ENCODE results near the gene ABI2.

Gene ABI2

DNA sequence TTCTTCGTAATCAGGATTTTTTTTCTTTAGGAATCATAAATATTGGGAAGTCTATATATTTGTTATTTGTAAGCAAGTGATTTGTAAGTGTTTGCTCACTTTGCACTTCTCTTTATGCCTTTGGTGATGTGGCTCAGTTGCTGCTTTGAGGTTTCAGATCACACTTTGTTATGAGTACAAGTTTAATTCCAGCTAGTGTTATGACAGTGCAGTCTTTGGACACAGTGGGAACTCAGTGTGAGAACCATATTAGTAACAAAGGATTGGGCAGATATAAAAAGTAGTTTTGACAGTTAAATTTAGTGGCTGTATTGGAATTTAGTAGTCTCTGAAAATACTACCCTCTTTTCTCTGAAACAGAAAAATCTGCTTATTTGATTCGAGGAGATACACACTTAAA, 67.7 kb downstream of the ABI2 start:
- no peak overlapping the region for H3K27ac ChIP-seq (ENCODE audit: insufficient read depth in 1 of 2, low read depth in 1 of 2, low read length in 2 of 2, poor library complexity in 1 of 2, severe bottlenecking in 2 of 2)
- ChIA-PET POLR2A (no interaction called here), CTCF (interaction anchor here (1.2 kb wide), 1 partner anchor 13 kb away, joined by 5 read pairs; no protein-coding TSS in a partner anchor)
- no peak overlapping the region for H3K4me3 ChIP-seq (ENCODE audit: control insufficient read depth in 1 of 7, extremely low read depth in 1 of 7, insufficient read depth in 4 of 7, low read depth in 2 of 7, low read length in 6 of 7)
- no peaks in the 10 kb centered on the region for H3K27me3 ChIP-seq (replicated peaks in 2 of 5; ENCODE audit: control insufficient read depth in 4 of 5, insufficient read depth in 5 of 5, low read length in 4 of 5)
- no peak for DNase-seq
- no peaks in the 10 kb centered on the region for H3K4me1 ChIP-seq (ENCODE audit: control extremely low read depth in 1 of 4, control insufficient read depth in 4 of 4, insufficient read depth in 4 of 4, low read length in 3 of 4)
- peaks cover 8 to 22% (median 12%) of the 10 kb centered on the region in 4 experiments for H3K36me3 ChIP-seq (ENCODE audit: control insufficient read depth in 4 of 4, insufficient read depth in 4 of 4, low read length in 3 of 4)
- peaks cover 0 to 3% (median 0%) of the 10 kb centered on the region in 5 experiments for H3K9me3 ChIP-seq (ENCODE audit: control extremely low read depth in 1 of 5, control insufficient read depth in 4 of 5, insufficient read depth in 2 of 5, low read depth in 1 of 5, low read length in 4 of 5)
- no CpG with 5 or more reads among the region's 2 CpGs for WGBS (ENCODE audit: insufficient coverage)

DNA sequence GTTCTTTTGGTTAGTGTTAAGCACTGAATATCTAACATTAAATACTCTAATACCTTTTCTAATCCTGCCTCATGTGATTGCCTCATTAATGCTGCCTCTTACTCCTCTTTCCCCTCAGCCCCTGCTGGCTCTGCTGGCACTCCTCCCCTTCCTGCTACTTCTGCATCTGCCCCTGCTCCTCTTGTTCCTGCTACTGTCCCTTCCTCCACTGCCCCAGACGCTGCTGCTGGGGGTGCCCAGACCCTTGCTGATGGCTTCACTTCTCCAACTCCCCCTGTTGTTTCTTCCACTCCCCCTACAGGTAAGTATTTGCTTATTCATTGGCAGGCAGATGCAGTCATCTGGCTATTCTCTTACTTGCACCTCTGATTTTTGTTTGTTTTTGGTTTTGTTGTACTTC, 68.5 kb downstream of the ABI2 start:
- ChIA-PET POLR2A (no interaction called here), CTCF (interaction anchor here (0.8 kb wide), 1 partner anchor 8 kb away, joined by 3 read pairs; no protein-coding TSS in a partner anchor)
- Histone ChIP-seq H3K27ac (ENCODE audit: insufficient read depth in 1 of 2, low read depth in 1 of 2, low read length in 2 of 2, poor library complexity in 1 of 2, severe bottlenecking in 2 of 2) (no peak overlapping the region), H3K9me3 (ENCODE audit: control extremely low read depth in 1 of 5, control insufficient read depth in 4 of 5, insufficient read depth in 2 of 5, low read depth in 1 of 5, low read length in 4 of 5) (peaks cover 0 to 3% (median 0%) of the 10 kb centered on the region in 5 experiments), H3K4me1 (ENCODE audit: control extremely low read depth in 1 of 4, control insufficient read depth in 4 of 4, insufficient read depth in 4 of 4, low read length in 3 of 4) (no peaks in the 10 kb centered on the region), H3K27me3 (replicated peaks in 2 of 5; ENCODE audit: control insufficient read depth in 4 of 5, insufficient read depth in 5 of 5, low read length in 4 of 5) (no peaks in the 10 kb centered on the region), H3K36me3 (ENCODE audit: control insufficient read depth in 4 of 4, insufficient read depth in 4 of 4, low read length in 3 of 4) (peaks cover 8 to 22% (median 12%) of the 10 kb centered on the region in 4 experiments), H3K4me3 (ENCODE audit: control insufficient read depth in 1 of 7, extremely low read depth in 1 of 7, insufficient read depth in 4 of 7, low read depth in 2 of 7, low read length in 6 of 7) (no peak overlapping the region)
- WGBS (ENCODE audit: insufficient coverage): 100% methylated on average over 1 of the region's 1 CpG
- DNase-seq: peak; percentile 9 to 29 (median 11)

DNA sequence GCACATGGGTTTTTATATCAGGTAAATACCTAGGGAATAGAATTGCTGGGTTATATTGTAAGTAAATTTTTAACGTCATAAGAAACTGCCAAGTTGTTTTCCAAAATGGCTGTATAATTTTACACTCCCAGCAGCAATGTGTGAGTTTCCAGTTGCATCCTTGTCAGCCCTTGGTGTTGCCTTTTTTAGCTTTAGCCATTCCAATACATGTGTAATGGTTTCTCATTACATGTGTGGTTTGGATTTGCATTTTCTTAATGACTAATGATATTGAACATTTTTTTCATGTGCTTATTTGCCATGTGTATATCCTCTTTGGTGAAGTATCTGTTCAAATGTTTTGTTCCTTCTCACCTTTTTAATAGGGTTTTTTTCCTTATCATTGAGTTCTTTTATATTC, 70.8 kb downstream of the ABI2 start:
- H3K27me3 ChIP-seq (replicated peaks in 2 of 5; ENCODE audit: control insufficient read depth in 4 of 5, insufficient read depth in 5 of 5, low read length in 4 of 5): no peaks in the 10 kb centered on the region
- ChIA-PET CTCF (no interaction called here), POLR2A (no interaction called here)
- WGBS (ENCODE audit: insufficient coverage): no CpG with 5 or more reads among the region's 1 CpG
- no peak for DNase-seq
- peaks cover 0 to 3% (median 0%) of the 10 kb centered on the region in 5 experiments for H3K9me3 ChIP-seq (ENCODE audit: control extremely low read depth in 1 of 5, control insufficient read depth in 4 of 5, insufficient read depth in 2 of 5, low read depth in 1 of 5, low read length in 4 of 5)
- H3K36me3 ChIP-seq (ENCODE audit: control insufficient read depth in 4 of 4, insufficient read depth in 4 of 4, low read length in 3 of 4): peaks cover 4 to 29% (median 21%) of the 10 kb centered on the region in 4 experiments
- H3K4me3 ChIP-seq (ENCODE audit: control insufficient read depth in 1 of 7, extremely low read depth in 1 of 7, insufficient read depth in 4 of 7, low read depth in 2 of 7, low read length in 6 of 7): no peak overlapping the region
- no peaks in the 10 kb centered on the region for H3K4me1 ChIP-seq (ENCODE audit: control extremely low read depth in 1 of 4, control insufficient read depth in 4 of 4, insufficient read depth in 4 of 4, low read length in 3 of 4)
- H3K27ac ChIP-seq (ENCODE audit: insufficient read depth in 1 of 2, low read depth in 1 of 2, low read length in 2 of 2, poor library complexity in 1 of 2, severe bottlenecking in 2 of 2): no peak overlapping the region

DNA sequence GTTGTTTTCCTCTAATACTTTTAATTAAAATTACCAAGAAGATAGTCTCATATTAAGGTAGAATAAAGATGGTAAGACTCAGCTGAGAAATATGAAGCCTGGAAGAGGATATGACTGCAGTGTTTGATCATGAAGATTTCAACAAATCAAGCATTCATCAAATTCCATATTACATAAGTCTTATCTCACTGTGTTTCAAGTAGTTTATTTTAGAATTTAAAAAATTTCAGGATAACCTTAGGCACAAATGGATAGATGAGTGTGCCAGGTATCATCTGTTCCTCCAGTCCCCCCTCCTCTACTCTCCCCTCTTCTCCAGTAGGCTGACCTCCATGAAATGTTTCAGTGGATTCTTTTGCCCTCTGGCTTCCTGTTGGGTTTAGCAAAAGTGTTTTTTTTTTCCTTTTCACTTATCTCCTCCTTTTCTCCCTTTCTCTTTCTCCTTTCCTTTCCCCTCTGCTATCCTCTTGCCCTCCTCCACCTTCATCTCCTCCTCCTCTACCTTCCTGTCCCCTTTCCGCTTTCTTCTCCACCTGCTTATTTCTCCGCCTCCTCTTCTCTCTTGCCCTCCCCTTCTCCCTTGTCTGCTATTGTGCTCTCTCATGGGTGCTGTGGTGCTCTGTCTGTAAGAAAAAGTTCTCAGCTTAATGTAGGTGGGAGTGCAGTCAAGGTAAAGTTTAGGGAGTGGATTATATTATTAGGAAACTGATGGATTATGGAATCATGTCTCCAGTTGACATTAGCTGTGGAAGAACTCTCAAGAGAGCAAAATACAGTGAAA, 72.8 kb downstream of the ABI2 start:
- Histone ChIP-seq H3K27ac (ENCODE audit: insufficient read depth in 1 of 2, low read depth in 1 of 2, low read length in 2 of 2, poor library complexity in 1 of 2, severe bottlenecking in 2 of 2) (no peak overlapping the region), H3K4me1 (ENCODE audit: control extremely low read depth in 1 of 4, control insufficient read depth in 4 of 4, insufficient read depth in 4 of 4, low read length in 3 of 4) (no peaks in the 10 kb centered on the region), H3K36me3 (ENCODE audit: control insufficient read depth in 4 of 4, insufficient read depth in 4 of 4, low read length in 3 of 4) (peaks cover 0 to 26% (median 19%) of the 10 kb centered on the region in 4 experiments), H3K9me3 (ENCODE audit: control extremely low read depth in 1 of 5, control insufficient read depth in 4 of 5, insufficient read depth in 2 of 5, low read depth in 1 of 5, low read length in 4 of 5) (peaks cover 0 to 3% (median 0%) of the 10 kb centered on the region in 5 experiments), H3K4me3 (ENCODE audit: control insufficient read depth in 1 of 7, extremely low read depth in 1 of 7, insufficient read depth in 4 of 7, low read depth in 2 of 7, low read length in 6 of 7) (no peak overlapping the region), H3K27me3 (replicated peaks in 2 of 5; ENCODE audit: control insufficient read depth in 4 of 5, insufficient read depth in 5 of 5, low read length in 4 of 5) (no peaks in the 10 kb centered on the region)
- WGBS (ENCODE audit: insufficient coverage): 88% methylated on average over 1 of the region's 2 CpGs
- CTCF ChIA-PET: no interaction called here
- DNase-seq: no peak
- POLR2A ChIA-PET: no interaction called here

DNA sequence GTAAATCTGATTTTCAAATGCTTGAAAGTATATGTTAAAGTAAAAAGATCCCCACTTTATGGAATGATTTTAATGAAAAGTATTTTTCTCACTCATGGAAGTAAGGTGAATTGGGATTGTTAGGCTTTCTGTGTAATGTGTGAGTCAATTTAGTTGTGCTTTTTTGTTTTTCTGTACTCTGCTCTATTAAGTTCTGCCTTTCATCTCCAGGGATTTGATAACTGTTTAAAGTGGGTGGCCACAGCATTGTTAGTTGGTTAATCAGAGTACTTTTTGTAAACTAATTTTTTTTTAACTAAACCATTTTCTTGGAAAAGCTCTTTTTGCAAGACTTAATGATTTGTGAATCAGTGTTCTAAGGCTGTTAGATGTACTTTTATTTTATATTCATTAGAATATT, 76.8 kb downstream of the ABI2 start:
- H3K4me3 ChIP-seq (ENCODE audit: control insufficient read depth in 1 of 7, extremely low read depth in 1 of 7, insufficient read depth in 4 of 7, low read depth in 2 of 7, low read length in 6 of 7): no peak overlapping the region

DNA sequence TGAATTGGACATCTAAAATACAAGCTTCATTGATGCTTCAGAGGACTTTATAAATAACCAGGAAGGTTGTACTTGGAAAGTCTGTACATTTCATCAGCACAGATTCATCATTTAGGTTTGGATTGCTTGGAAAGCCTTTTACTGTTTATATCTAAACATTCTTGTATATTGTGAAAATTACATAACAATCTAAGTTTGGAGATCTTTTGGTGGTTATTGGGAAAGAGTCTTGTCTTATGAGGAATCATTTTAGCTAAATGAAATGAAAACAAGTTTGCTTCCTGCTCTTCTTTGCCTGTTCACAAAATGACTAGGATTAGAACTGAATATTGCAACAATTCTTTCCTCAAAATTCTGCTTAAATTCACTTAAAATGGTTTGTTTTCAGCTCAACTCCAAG, 79.3 kb downstream of the ABI2 start:
- H3K9me3 ChIP-seq (ENCODE audit: control extremely low read depth in 1 of 5, control insufficient read depth in 4 of 5, insufficient read depth in 2 of 5, low read depth in 1 of 5, low read length in 4 of 5): no peaks in the 10 kb centered on the region
- H3K4me1 ChIP-seq (ENCODE audit: control extremely low read depth in 1 of 4, control insufficient read depth in 4 of 4, insufficient read depth in 4 of 4, low read length in 3 of 4): no peaks in the 10 kb centered on the region
- POLR2A ChIA-PET: no interaction called here
- peaks cover 6 to 47% (median 26%) of the 10 kb centered on the region in 4 experiments for H3K36me3 ChIP-seq (ENCODE audit: control insufficient read depth in 4 of 4, insufficient read depth in 4 of 4, low read length in 3 of 4)
- no peaks in the 10 kb centered on the region for H3K27me3 ChIP-seq (replicated peaks in 2 of 5; ENCODE audit: control insufficient read depth in 4 of 5, insufficient read depth in 5 of 5, low read length in 4 of 5)
- CTCF ChIA-PET: no interaction called here
- H3K27ac ChIP-seq (ENCODE audit: insufficient read depth in 1 of 2, low read depth in 1 of 2, low read length in 2 of 2, poor library complexity in 1 of 2, severe bottlenecking in 2 of 2): no peak overlapping the region
- no peak overlapping the region for H3K4me3 ChIP-seq (ENCODE audit: control insufficient read depth in 1 of 7, extremely low read depth in 1 of 7, insufficient read depth in 4 of 7, low read depth in 2 of 7, low read length in 6 of 7)
- DNase-seq: no peak

More for the DNA sequence above, 76.8 kb downstream of the ABI2 start:
- no peak for DNase-seq
- Histone ChIP-seq H3K27ac (ENCODE audit: insufficient read depth in 1 of 2, low read depth in 1 of 2, low read length in 2 of 2, poor library complexity in 1 of 2, severe bottlenecking in 2 of 2) (no peak overlapping the region), H3K27me3 (replicated peaks in 2 of 5; ENCODE audit: control insufficient read depth in 4 of 5, insufficient read depth in 5 of 5, low read length in 4 of 5) (no peaks in the 10 kb centered on the region), H3K4me1 (ENCODE audit: control extremely low read depth in 1 of 4, control insufficient read depth in 4 of 4, insufficient read depth in 4 of 4, low read length in 3 of 4) (no peaks in the 10 kb centered on the region), H3K9me3 (ENCODE audit: control extremely low read depth in 1 of 5, control insufficient read depth in 4 of 5, insufficient read depth in 2 of 5, low read depth in 1 of 5, low read length in 4 of 5) (no peaks in the 10 kb centered on the region), H3K36me3 (ENCODE audit: control insufficient read depth in 4 of 4, insufficient read depth in 4 of 4, low read length in 3 of 4) (peaks cover 4 to 34% (median 20%) of the 10 kb centered on the region in 4 experiments)
- CTCF ChIA-PET: no interaction called here
- POLR2A ChIA-PET: no interaction called here

DNA sequence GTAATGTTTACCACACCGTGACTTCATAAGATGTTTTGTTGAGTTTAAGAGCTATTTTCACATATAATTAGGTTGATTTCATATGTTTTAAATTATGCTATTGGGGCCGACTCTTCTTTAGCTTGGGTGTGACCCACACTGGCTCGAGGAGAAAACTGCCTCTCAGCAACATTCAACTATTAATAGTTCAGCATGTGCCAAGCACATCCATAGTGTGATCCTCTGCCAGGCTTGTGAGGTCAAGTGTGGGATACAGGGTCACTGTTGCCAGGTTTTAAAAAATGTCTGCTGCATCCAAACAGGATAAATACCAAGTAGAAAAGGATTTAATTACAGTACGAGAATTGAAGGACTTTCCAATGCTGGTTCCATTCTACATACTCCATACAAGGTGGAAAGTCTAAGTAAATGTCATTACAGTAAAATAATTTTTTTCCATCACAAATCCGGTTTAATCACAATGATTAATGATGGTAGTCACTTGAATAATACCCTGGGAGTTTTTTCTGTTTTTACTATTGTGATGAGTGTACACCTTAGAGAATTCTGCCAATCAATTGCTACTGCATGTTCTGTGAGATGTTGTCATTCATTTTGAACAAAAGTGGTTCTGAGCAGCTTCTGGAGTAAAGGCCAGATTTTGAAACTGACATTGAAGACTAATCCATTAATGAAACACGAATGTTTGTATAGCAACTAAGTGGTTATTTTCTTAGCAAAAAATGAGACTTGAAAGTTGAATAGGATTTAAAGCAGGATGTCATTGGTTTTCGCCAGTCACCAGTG, 84.5 kb downstream of the ABI2 start:
- no peaks in the 10 kb centered on the region for H3K9me3 ChIP-seq (ENCODE audit: control extremely low read depth in 1 of 5, control insufficient read depth in 4 of 5, insufficient read depth in 2 of 5, low read depth in 1 of 5, low read length in 4 of 5)
- no peak overlapping the region for H3K27ac ChIP-seq (ENCODE audit: insufficient read depth in 1 of 2, low read depth in 1 of 2, low read length in 2 of 2, poor library complexity in 1 of 2, severe bottlenecking in 2 of 2)
- POLR2A ChIA-PET: no interaction called here
- H3K27me3 ChIP-seq (replicated peaks in 2 of 5; ENCODE audit: control insufficient read depth in 4 of 5, insufficient read depth in 5 of 5, low read length in 4 of 5): no peaks in the 10 kb centered on the region
- H3K4me1 ChIP-seq (ENCODE audit: control extremely low read depth in 1 of 4, control insufficient read depth in 4 of 4, insufficient read depth in 4 of 4, low read length in 3 of 4): peaks cover 0 to 5% (median 0%) of the 10 kb centered on the region in 4 experiments
- H3K4me3 ChIP-seq (ENCODE audit: control insufficient read depth in 1 of 7, extremely low read depth in 1 of 7, insufficient read depth in 4 of 7, low read depth in 2 of 7, low read length in 6 of 7): no peak overlapping the region
- CTCF ChIA-PET: no interaction called here
- no peak for DNase-seq
- H3K36me3 ChIP-seq (ENCODE audit: control insufficient read depth in 4 of 4, insufficient read depth in 4 of 4, low read length in 3 of 4): peaks cover 5 to 39% (median 14%) of the 10 kb centered on the region in 4 experiments
- WGBS (ENCODE audit: insufficient coverage): 100% methylated on average over 2 of the region's 7 CpGs

Measured in common myeloid progenitor, CD34-positive (primary cell).